Measurements from ENCODE around the gene NADK.

NADK gene

GRCh38 chr1:1788646-1789431, 10.6 kb upstream of the NADK start:
- DNase-seq = peak; percentile 31
- in situ Hi-C loops (cut with MboI; ENCODE audit: low pct_unique_long_range_greater_than_20kb, low sequenced_read_pairs) = no loop called here

- in situ Hi-C loops (cut with MboI; ENCODE audit: low pct_unique_long_range_greater_than_20kb, low sequenced_read_pairs) = no loop called here
- DNase-seq = no peak
These were observed 9.9 kb upstream of the NADK start for GRCh38 chr1:1788136-1788535.

GRCh38 chr1:1786836-1787605, 8.8 kb upstream of the NADK start:
- DNase-seq = no peak
- in situ Hi-C loops (cut with MboI; ENCODE audit: low pct_unique_long_range_greater_than_20kb, low sequenced_read_pairs) = no loop called here

DNA sequence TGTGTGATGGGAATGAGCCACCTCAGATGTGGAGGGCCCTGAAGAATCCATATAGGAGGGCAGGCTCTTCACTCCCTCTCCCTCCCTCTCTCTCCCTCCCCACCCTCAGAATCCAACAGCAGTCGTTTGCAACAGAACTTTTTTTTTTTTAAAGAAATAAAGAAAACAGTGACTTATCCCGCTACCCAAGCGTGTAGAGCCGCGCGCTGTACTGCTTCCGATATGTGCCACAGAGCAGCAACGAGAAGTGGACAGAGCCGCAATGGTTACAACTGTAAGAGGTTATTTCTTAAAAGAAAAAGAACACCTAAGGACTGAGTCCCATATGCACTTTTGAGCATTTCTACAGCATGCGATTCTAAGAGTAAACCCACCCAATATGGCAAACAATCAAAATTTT, 7.4 kb upstream of the NADK start:
- in situ Hi-C loops (cut with MboI; ENCODE audit: low pct_unique_long_range_greater_than_20kb, low sequenced_read_pairs) = no loop called here
- no peak for DNase-seq

DNA sequence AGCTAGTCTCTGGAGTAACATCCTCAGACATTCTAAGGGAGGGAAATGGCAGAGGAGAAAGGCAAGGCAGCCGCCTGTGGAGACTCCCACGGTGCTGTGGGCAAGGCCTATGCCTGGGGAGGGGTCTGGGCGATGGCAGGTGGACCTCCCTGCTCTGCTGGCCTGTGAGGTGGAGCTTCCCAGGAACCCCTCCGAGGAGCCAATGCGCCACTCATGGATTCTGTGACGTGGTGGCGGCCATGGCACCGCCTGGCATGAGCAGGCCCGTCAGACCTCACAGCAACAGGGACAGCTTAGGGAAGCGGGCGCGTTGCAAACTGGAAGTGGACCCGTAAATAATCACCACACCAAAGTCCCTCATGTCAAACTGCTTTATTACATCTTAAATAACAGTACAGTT, 6.7 kb upstream of the NADK start:
- DNase-seq = no peak
- in situ Hi-C loops (cut with MboI; ENCODE audit: low pct_unique_long_range_greater_than_20kb, low sequenced_read_pairs) = no loop called here

GRCh38 chr1:1783320-1783719, 5.0 kb upstream of the NADK start:
- DNase-seq = no peak
- in situ Hi-C loops (cut with MboI; ENCODE audit: low pct_unique_long_range_greater_than_20kb, low sequenced_read_pairs) = no loop called here

GRCh38 chr1:1782399-1783221, 4.3 kb upstream of the NADK start:
- peak; percentile 38 for DNase-seq

DNA sequence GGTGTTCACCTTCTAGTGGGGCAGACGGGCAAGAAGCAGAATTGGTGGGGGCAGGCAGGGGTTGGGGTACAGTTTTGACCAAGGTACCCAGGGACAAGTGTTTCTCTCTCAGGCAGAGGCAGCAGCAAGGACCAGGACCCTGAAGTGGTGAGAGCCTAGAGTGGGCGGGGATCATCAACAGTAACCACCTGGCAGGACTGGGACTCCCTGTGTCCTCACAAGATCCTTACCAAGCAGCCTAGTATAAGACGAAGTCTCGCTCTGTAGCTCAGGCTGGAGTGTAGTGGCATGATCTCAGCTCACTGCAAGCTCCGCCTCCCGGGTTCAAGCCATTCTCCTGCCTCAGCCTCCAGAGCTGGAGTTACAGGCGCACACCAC, 3.2 kb upstream of the NADK start:
- DNase-seq = no peak
- in situ Hi-C loops (cut with MboI; ENCODE audit: low pct_unique_long_range_greater_than_20kb, low sequenced_read_pairs) = no loop called here

More at GRCh38 chr1:1782399-1783221, 4.3 kb upstream of the NADK start:
- in situ Hi-C loops (cut with MboI; ENCODE audit: low pct_unique_long_range_greater_than_20kb, low sequenced_read_pairs) = no loop called here

- DNase-seq = no peak
- in situ Hi-C loops (cut with MboI; ENCODE audit: low pct_unique_long_range_greater_than_20kb, low sequenced_read_pairs) = no loop called here
These were observed 2.6 kb upstream of the NADK start for GRCh38 chr1:1780598-1781525.

- in situ Hi-C loops (cut with MboI; ENCODE audit: low pct_unique_long_range_greater_than_20kb, low sequenced_read_pairs) = no loop called here
- DNase-seq = peak; percentile 85
These were observed 1.7 kb upstream of the NADK start for GRCh38 chr1:1779691-1780597.

DNA sequence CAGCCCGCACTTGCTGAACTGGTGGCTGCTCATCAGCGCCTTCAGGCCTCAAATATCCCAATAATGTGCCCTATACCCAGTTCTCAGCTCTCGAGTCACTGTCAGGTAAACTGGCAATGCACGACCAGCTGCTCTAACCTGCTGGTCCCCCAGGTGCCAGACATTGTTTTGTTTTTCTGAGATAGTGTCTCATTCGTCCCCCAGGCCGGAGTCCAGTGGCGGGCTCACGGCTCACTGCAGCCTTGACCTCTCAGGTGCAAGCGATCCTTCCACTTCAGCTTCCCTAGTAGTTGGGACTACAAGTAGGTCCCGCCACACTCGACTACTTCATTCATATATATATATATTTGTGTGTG, 1.0 kb upstream of the NADK start:
- in situ Hi-C loops (cut with MboI; ENCODE audit: low pct_unique_long_range_greater_than_20kb, low sequenced_read_pairs) = no loop called here
- DNase-seq = no peak

- in situ Hi-C loops (cut with MboI; ENCODE audit: low pct_unique_long_range_greater_than_20kb, low sequenced_read_pairs) = no loop called here
- peak; percentile 82 for DNase-seq
These were observed 521 bp upstream of the NADK start for GRCh38 chr1:1778663-1779319.

DNA sequence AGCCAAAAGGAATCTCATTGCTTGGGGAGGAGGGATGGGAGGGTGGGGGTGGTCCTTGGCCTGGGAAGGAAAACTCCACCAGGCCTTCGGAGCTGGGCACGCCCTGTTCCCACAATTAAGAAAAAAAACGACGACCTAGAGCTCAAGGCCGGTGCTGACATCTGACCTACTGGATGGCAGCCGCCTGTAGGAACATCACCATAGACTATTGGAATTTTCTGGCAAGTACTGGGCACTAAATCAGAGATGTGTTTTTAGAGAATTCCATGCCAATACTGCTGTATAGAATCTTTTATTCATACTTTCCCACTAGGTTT, 729 bp downstream of the NADK start:
- peak; percentile 17 for DNase-seq
- in situ Hi-C loops (cut with MboI; ENCODE audit: low pct_unique_long_range_greater_than_20kb, low sequenced_read_pairs) = no loop called here

DNA sequence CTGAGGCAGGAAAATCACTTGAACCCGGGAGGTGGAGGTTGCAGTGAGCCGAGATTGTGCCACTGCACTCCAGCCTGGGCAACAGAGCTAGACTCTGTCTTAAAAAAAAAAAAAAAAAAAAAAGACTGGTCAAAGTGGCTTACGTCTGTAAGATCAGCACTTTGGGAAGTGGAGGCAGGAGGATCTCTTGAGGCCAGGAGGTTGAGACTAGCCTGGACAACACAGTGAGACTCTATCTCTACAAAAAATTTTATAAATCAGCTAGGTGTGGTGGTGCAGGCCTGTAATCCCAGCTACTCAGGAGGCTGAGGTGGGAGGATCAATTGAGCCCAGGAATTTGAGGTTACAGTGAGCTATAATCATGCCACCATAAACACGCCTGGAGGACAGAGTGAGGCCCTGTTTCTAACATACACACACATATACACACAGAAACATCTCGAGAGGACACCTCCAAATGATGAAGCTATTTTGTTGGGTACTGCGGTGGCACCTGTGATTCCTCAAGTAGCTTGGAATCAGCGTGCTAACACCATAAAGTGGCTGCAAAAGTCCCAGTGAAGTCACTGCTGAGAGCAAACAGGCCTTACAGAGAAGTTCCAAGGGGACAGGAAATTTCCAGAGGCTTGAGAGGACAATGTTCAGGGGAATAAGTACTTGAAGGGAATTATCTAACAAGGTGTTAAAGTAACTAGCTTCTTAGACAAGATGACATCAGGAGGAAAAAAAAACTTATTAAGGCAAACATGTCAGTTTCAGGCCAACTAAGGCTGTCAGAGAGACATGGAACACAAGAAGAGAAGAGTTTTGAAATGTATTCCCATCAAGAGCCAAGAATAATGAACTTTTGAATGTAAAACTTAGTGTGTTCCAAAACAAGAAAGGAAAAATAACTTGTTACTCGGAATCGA, 1.3 kb downstream of the NADK start:
- in situ Hi-C loops (cut with MboI; ENCODE audit: low pct_unique_long_range_greater_than_20kb, low sequenced_read_pairs) = no loop called here

GRCh38 chr1:1775327-1776226, 2.7 kb downstream of the NADK start:
- in situ Hi-C loops (cut with MboI; ENCODE audit: low pct_unique_long_range_greater_than_20kb, low sequenced_read_pairs) = no loop called here
- peak; percentile 85 for DNase-seq

More for the DNA sequence above, 1.3 kb downstream of the NADK start:
- DNase-seq = peak; percentile 8

- in situ Hi-C loops (cut with MboI; ENCODE audit: low pct_unique_long_range_greater_than_20kb, low sequenced_read_pairs) = no loop called here
- no peak for DNase-seq
These were observed 4.4 kb downstream of the NADK start for GRCh38 chr1:1773874-1774273.
